Adrenal gland (tissue), 12 donors: ENCODE results near the gene CHD9NB. TPM values are rescaled to one million over a fixed set of nuclear protein-coding genes. Genes with fewer than 3 reads are reported as not detected.
A peak's percentile ranks its signal among the peaks of the same experiment; 100 is the strongest.
"Not testable (repeated sequence)": the region's sequence is repeated elsewhere in the genome, so short reads cannot be mapped to it uniquely, and the experiment has no call there.

Experiments
- DNase-seq, 7 donors: peaks; one replicate each; pipeline ENCODE4 v3.0.0-alpha.2; 2019 to 2020
- H3K27ac ChIP-seq, 5 donors: fragments of 200-600 bp; sonication (generic) in 4 of 5; 1 replicate in 3 of 5; 2 replicates in 2 of 5; pipeline versions ENCODE4 v1.5.1 to v1.8.0; 2016 to 2020; ENCODE audit warnings: mild to moderate bottlenecking in 1 of 5
- H3K27me3 ChIP-seq: fragments of 200-600 bp; 2 replicates; pipeline ENCODE4 v1.8.0; 2021
- H3K36me3 ChIP-seq, 2 donors: fragments of 200-600 bp; replicated peaks in 1 of 2; 1 replicate in 1 of 2; 2 replicates in 1 of 2; pipeline versions ENCODE4 v1.5.1 to v1.8.0; 2018 to 2022
- H3K4me1 ChIP-seq, 2 donors: fragments of 200-600 bp; replicated peaks in 1 of 2; 1 replicate in 1 of 2; 2 replicates in 1 of 2; pipeline versions ENCODE4 v1.5.1 to v1.8.0; 2018 to 2021
- H3K4me3 ChIP-seq, 4 donors: fragments of 200-600 bp; sonication (generic) in 3 of 4; one replicate each; pipeline ENCODE4 v1.5.1; 2016 to 2018
- H3K9me3 ChIP-seq, 3 donors: fragments of 200-600 bp; sonication (generic) in 1 of 3; replicated peaks in 1 of 3; 1 replicate in 2 of 3; 2 replicates in 1 of 3; pipeline versions ENCODE4 v1.5.1 to v1.8.0; 2016 to 2021
- POLR2A ChIP-seq, 2 donors: fragments of 450-650 bp; IDR thresholded peaks; one replicate each; pipeline ENCODE4 v1.6.1; 2017; ENCODE audit warnings: antibody characterized with exemption in 2 of 2, mild to moderate bottlenecking in 2 of 2, moderate library complexity in 1 of 2
- WGBS, 4 donors: extraction: QIAGEN DNeasy Blood & Tissue Kit in 2 of 4; methylation state at CpG; one replicate each; pipeline versions ENCODE4 v1.1.5 to v1.1.7; 2013 to 2017; 5-methylcytosine and 5-hydroxymethylcytosine counted together
- intact Hi-C, 2 donors: fragments of 100-400 bp; cut with DNase I; formaldehyde crosslinking; loops; one replicate each; pipeline versions ENCODE4 v1.14.1 to v1.15.0; 2022 to 2023
- polyA plus RNA-seq, 3 donors: library from polyadenylated mRNA; stranded (reverse); fragments of 200-250 nt in 2 of 3; fragments of 350-450 nt in 1 of 3; fragmentation: Illumina TruSeq in 1 of 3; extraction: RNeasy Lipid Tissue Mini Kit (QIAGEN cat#74804) in 1 of 3; gene quantifications; one replicate each; pipeline ENCODE4 v1.2.3, GENCODE V29; 2013 to 2014
- total RNA-seq, 9 donors: library from RNA; depleted of rRNA in 4 of 9; stranded (reverse); fragments of >200 nt in 4 of 9; fragments of 120-200 nt in 1 of 9; fragmentation: NEBNext Ultra II Directional in 1 of 9; extraction: Animal tissue kit (Norgen Biotek cat#: 25700) in 1 of 9; gene quantifications; one replicate each; pipeline versions ENCODE4 v1.1.0 to v1.2.4, GENCODE V29; 2013 to 2023
- TF ChIP-seq, protein P1 (sequence below), 6 experiments: fragments of 450-650 bp in 4 of 6; fragments of 200-600 bp in 2 of 6; sonication (generic) in 1 of 6; IDR thresholded peaks; 1 replicate in 5 of 6; 2 replicates in 1 of 6; pipeline versions ENCODE4 v1.5.1 to v1.8.0; 2016 to 2021; ENCODE audit warnings: antibody characterized with exemption in 6 of 6, mild to moderate bottlenecking in 2 of 6, moderate library complexity in 1 of 6
- donor health status: healthy with polysubstance abuse.
- donor health status: Bipolar disorder and iron deficiency.
- donor health status: DM: yes; HTN: yes; CAD: no.
- donor health status: DM: no; HTN: no; CAD: no.
- donor health status: DM: no; HTN: no; CAD: no.
- donor health status: DM: yes; HTN: yes; CAD: no.

CHD9NB gene
- total and polyA plus RNA-seq, 12 donors = 0.11 to 1.3 (median 0.55) TPM

GRCh38 chr16:53041320-53042051, 11.2 kb downstream of the CHD9NB start:
- Histone ChIP-seq H3K4me3 (no peak overlapping the region), H3K27ac (peak overlapping the region in 2 of 5 donors; percentile 17 to 38), H3K27me3 (no peaks in the 10 kb centered on the region), H3K4me1 (no peaks in the 10 kb centered on the region), H3K9me3 (no peaks in the 10 kb centered on the region), H3K36me3 (no peaks in the 10 kb centered on the region)
- peak in 2 of 7 donors; percentile 21 to 34 for DNase-seq
- WGBS, 4 donors = 51 to 61% (median 55%) methylated on average over 4 of the region's 4 CpGs
- no peak for TF ChIP-seq POLR2A (IDR thresholded peaks at IDR 0.05)
- TF ChIP-seq, protein P1, sequence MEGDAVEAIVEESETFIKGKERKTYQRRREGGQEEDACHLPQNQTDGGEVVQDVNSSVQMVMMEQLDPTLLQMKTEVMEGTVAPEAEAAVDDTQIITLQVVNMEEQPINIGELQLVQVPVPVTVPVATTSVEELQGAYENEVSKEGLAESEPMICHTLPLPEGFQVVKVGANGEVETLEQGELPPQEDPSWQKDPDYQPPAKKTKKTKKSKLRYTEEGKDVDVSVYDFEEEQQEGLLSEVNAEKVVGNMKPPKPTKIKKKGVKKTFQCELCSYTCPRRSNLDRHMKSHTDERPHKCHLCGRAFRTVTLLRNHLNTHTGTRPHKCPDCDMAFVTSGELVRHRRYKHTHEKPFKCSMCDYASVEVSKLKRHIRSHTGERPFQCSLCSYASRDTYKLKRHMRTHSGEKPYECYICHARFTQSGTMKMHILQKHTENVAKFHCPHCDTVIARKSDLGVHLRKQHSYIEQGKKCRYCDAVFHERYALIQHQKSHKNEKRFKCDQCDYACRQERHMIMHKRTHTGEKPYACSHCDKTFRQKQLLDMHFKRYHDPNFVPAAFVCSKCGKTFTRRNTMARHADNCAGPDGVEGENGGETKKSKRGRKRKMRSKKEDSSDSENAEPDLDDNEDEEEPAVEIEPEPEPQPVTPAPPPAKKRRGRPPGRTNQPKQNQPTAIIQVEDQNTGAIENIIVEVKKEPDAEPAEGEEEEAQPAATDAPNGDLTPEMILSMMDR (IDR thresholded peaks at IDR 0.05) = no peak
- intact Hi-C loops = no loop called here

- intact Hi-C loops = no loop called here
These were observed 11.9 kb downstream of the CHD9NB start for GRCh38 chr16:53040788-53041187.

DNA sequence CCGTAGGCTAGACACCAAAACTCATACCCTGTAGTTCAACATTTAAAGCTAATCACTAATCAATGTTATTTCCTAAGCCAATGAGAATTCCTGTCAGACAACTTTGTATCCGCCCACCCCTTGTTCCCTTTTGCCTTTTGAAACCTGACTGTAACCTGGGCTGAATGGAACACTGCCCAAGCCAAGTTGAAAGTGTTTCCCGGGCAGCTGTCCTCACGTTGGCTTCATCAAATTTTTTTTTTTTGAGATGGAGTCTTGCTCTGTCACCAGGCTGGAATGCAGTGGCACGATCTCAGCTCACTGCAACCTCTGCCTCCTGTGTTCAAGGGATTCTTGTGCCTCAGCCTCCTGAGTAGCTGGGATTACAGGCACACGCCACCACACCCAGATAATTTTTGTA, 16.0 kb downstream of the CHD9NB start:
- H3K4me3 ChIP-seq, H3K27ac ChIP-seq, H3K9me3 ChIP-seq, intact Hi-C loops, H3K27me3 ChIP-seq, H3K36me3 ChIP-seq, H3K4me1 ChIP-seq, DNase-seq: not testable (repeated sequence)
- 84 to 86% (median 85%) methylated on average over 5 to 6 of the region's 6 CpGs for WGBS, 4 donors

More at GRCh38 chr16:53040788-53041187, 11.9 kb downstream of the CHD9NB start:
- peak overlapping the region in 1 of 5 donors; percentile 34 for H3K27ac ChIP-seq
- H3K36me3 ChIP-seq = no peaks in the 10 kb centered on the region
- no peaks in the 10 kb centered on the region for H3K4me1 ChIP-seq
- WGBS, 4 donors = 84 to 100% (median 92%) methylated on average over 1 of the region's 1 CpG
- TF ChIP-seq, protein P1 (IDR thresholded peaks at IDR 0.05) = no peak
- no peak for TF ChIP-seq POLR2A (IDR thresholded peaks at IDR 0.05)
- H3K9me3 ChIP-seq = no peaks in the 10 kb centered on the region
- H3K4me3 ChIP-seq = no peak overlapping the region
- H3K27me3 ChIP-seq = no peaks in the 10 kb centered on the region
- no peak for DNase-seq

GRCh38 chr16:53036066-53036465, 16.6 kb downstream of the CHD9NB start:
- no peak overlapping the region for H3K27ac ChIP-seq
- H3K4me1 ChIP-seq = no peaks in the 10 kb centered on the region
- TF ChIP-seq, protein P1 (IDR thresholded peaks at IDR 0.05) = no peak
- TF ChIP-seq POLR2A (IDR thresholded peaks at IDR 0.05) = no peak
- intact Hi-C loops = no loop called here
- H3K27me3 ChIP-seq = no peaks in the 10 kb centered on the region
- H3K9me3 ChIP-seq = no peaks in the 10 kb centered on the region
- H3K36me3 ChIP-seq = no peaks in the 10 kb centered on the region
- H3K4me3 ChIP-seq = no peak overlapping the region
- 77 to 87% (median 79%) methylated on average over 6 of the region's 6 CpGs for WGBS, 4 donors
- DNase-seq = no peak
